CD4-positive, alpha-beta T cell treated with Interleukin-1 beta for 1 hour (primary cell): ENCODE data around the gene COL4A1.
A peak's percentile ranks its signal among the peaks of the same experiment; 100 is the strongest.

Experiments
- DNase-seq, 2 donors: peaks; one replicate each; pipeline ENCODE4 v3.0.0-alpha.2; 2020 to 2022

The COL4A1 gene

DNA sequence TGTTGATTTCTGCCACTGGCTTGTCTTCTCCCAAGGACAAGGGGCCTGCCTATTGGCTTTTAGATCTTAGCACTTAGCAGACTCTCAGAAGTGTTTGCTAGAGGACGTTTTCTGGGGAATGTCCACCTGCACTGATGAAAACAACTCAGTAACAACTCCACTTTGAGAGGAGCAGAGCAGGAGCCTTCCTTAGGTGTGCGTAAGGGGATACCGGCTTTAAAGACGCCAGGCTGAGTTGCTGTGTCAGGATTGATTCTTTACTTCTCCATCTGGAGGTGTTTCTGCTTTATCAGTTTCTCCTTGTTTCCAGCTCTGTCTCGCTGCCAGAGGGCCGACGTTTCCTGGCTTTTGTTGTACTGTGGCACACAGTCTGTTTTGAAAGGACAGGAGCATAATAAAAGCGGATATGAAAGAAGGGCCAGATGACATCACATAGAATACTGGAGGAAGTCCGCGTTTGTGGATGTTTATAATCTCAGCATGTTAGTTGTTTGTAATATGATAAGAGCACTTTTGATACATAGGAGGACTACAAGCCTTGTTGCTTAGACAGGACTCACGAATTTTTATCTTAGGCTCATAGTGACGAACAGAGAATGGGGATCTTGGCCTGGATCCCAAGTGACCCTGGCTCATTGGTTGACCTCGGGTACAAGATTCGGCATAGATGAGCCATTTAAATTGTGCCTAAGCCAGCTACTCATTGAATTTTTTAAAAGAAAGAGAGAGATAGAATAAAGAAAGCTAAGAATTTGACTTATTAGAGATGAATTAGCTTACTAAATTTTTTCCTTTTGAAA lies 34.7 kb upstream of the COL4A1 start:
- DNase-seq, result peak in 1 of 2 donors; percentile 4

- peak; percentile 15 to 50 for DNase-seq
Observed at GRCh38 chr13:110340812-110341444, 34.0 kb upstream of the COL4A1 start.

- no peak for DNase-seq
Observed at GRCh38 chr13:110339975-110340550, 33.1 kb upstream of the COL4A1 start.

GRCh38 chr13:110339263-110339662 lies 32.3 kb upstream of the COL4A1 start:
- DNase-seq, result no peak

- no peak for DNase-seq
Observed at GRCh38 chr13:110338441-110339101, 31.6 kb upstream of the COL4A1 start.

DNA sequence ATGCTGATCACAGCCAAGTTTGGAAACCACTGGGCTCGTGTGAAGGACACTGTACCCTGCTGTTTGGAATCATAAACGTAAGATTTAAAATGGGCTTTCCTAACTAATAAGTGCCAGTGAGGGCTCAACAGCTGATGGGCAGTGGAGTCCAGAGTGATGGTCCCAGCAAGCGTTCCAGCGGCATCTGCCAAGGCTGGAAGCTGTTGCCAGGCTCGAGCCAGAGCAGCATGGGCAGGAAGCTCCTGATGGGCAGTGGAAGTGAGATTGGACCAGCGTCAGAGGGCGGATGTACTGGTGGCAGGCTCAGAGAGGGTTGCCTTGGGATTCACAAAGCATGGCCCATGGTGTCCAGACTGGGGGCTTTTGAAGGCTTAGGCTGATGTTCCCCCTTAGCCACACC lies 30.3 kb upstream of the COL4A1 start:
- no peak for DNase-seq

DNA sequence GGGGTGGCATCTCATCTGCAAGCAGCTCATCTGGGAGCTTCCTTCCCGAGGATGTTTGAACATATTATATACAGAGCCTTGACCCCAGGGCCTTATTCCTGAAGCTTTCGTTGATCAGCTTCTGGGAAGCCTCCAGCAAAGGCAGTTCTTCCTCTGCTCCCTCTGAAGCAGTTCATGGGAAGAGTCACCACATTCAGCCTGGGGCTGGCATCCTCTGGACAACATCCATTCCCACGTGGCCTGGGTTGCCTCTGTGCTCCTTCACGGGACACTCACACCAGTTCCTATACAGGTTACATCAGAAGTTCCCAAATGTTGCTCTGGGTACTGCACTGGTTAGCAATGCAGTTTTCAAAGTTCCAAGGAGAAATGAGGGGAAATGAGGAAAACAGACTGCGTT lies 29.7 kb upstream of the COL4A1 start:
- no peak for DNase-seq

DNA sequence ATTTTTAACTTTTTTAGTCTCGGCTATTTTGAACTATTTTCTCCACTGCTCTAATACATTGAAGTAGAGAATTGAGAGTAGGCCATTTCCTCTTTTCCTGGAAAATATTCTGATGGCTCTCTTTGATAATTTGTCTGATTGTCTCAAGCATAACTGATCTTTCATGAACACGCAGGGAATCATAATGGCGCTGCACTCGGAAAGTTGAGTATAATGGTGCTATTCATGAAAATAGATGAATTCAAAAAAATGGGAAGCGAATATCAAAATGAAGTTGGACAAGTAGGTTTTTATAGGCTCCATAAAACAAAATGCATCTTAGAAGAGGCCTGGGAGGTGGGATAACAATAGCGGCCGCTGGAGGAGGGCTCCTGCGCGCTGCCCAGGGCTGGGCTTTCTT lies 29.2 kb upstream of the COL4A1 start:
- no peak for DNase-seq

DNA sequence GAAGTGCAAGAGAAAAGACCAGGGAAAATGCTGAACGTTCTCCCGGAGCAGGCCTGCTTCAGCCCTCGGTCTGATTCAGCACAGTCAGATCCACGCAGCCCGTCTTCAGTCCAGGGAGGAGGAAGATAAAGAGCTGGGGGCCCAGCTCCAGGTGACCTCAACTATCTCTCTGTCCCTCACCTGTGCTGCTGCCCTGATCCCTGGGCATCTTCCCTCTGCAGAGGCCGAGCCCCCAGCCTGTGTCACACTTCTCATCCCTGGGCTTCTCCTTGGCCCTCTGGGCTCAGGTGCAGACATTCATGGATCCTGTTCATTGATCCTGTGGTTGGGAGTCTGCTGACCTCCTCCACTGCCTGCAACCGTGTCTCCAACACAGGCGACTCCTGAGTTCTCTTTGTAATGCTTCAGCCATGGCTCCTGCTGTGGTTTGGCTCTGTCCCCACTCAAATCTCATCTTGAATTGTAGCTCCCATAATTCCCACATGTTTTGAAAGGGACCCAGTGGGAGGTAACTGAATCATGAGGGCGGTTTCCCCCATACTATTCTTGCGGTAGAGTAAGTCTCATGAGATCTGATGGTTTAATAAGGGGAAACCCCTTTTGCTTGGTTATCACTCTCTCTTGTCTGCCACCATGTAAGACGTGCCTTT lies 28.0 kb upstream of the COL4A1 start:
- no peak for DNase-seq

- no peak for DNase-seq
Observed at GRCh38 chr13:110334256-110334655, 27.3 kb upstream of the COL4A1 start.

DNA sequence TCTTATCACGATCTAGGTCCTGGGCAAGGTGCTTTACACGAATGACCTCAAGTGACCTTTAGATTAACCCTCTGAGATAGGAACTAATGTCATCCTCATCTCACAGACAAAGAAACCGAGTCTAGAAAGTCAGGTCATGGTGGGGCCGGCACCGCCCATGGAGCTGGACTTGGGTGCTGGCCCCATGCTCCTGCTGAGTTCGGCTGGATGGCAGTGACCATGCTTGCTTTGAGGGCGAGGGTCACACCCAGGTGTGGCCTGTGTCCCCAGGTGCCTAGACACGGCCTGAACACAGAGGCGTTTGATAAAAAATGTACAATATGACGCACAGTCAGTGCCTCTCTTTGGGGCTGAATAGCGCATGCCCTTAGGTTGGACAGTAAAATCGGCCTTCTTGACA lies 26.9 kb upstream of the COL4A1 start:
- DNase-seq, result no peak

GRCh38 chr13:110332750-110333149 lies 25.8 kb upstream of the COL4A1 start:
- DNase-seq, result no peak

GRCh38 chr13:110331362-110331761 lies 24.4 kb upstream of the COL4A1 start:
- DNase-seq, result no peak

DNA sequence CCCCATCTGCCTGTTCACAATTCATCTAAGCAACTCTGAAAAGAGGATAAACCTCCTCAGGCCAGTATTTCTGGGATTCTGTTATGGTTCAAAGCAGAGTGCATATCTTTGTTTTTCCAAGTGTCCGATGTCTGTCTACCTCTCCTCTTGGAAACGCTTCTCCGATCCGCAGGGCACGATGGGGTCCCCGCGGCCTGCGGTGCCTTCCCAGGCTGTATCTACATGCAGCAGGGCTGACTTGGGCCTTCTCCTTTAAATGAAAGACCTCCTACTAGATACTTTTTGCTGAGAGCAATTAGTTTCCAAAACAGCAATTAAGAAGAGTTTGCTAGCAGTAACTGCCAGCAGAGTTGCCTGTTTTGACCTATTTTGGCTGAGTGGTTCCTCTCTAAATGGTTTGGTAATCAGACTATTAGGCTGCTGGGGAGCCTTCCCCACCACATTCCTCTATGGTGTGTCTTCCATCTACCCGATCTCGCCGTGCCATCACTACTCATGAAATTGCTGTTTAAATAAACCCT lies 23.6 kb upstream of the COL4A1 start:
- no peak for DNase-seq

- no peak for DNase-seq
Observed at GRCh38 chr13:110329798-110330461, 23.0 kb upstream of the COL4A1 start.

DNA sequence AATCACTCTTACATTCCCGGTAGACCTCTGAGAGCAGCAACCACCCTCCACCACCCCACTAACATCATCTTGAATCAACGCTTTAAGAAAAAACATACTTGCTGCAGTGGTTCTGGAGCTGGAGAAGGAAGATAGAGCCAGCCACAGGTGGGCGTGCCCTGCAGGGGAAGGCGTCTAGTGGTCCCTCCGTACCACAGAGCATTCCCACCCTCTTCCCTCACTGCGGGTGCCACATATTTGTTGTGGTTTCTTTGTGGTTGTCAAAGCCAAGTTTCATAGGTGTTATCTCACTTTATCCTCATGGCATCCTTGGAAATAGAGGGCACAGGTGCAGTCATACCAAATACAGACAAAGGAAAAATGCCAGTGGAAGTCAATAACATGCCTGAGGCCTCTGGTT lies 22.3 kb upstream of the COL4A1 start:
- no peak for DNase-seq

- DNase-seq, result no peak
Observed at GRCh38 chr13:110328573-110328972, 21.6 kb upstream of the COL4A1 start.

- DNase-seq, result no peak
Observed at GRCh38 chr13:110327051-110327721, 20.2 kb upstream of the COL4A1 start.

- DNase-seq, result no peak
Observed at GRCh38 chr13:110326263-110326904, 19.4 kb upstream of the COL4A1 start.

DNA sequence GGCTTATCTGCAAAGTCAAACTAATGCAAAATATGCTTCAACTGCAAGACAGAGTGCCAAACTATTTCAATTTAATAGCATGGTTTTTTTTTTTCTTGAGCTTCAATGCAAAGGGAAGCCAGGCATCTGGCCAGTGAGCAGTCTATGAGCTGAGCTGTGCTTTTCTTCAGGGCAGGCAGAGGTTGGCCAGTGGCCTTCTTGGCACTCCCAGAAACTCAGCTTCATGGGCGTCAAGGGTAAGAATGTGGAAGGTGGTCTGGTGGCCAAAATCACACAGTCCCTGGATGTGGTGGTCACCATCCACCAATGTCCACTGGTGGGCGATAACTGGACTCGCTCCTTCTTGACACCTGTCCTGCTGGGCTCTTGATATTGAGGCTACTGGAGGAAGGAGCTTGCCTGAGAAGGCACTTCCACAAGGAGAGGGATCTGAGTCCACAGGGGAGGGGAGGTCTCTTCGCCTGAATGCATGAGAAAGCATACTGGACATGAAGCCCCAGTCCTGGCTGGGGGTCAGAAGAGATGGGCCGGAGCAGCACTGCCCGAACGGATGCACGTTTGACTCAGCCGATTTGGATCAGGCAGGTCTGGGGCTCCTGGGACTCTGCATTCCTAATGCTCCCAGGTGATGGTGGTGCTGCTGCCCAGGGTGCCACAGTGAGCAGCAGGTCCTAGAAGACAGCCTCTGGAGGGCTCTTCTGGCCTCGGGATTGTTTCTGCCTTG lies 17.2 kb upstream of the COL4A1 start:
- no peak for DNase-seq
